Endothelial cell of umbilical vein (primary cell): ENCODE data around the gene BMPR1A. TPM values are rescaled to one million over a fixed set of nuclear protein-coding genes. Genes with fewer than 3 reads are reported as not detected.

Experiments used
- BruUV-seq: library from RNA; stranded (reverse); fragments of 400-500 nt; replicated peaks from 2 replicates; lab custom pipeline; 2021; lab: Mats Ljungman, UMichigan
- CTCF ChIA-PET: fragments of 300-600, 350-600 bp; sonication (Branson Sonifier 250); formaldehyde crosslinking; loops from one replicate; lab custom pipeline; 2021; ENCODE audit warnings: antibody characterized with exemption, inconsistent platforms; lab: Charles Lee
- POLR2A ChIA-PET: fragments of 300-600, 350-600 bp; sonication (Branson Sonifier 250); formaldehyde crosslinking; loops from one replicate; lab custom pipeline; 2021; ENCODE audit warnings: antibody characterized with exemption, inconsistent platforms; lab: Charles Lee
- DNase-seq: peaks from one replicate; pipeline ENCODE4 v3.0.0-alpha.2; 2011; ENCODE audit warnings: low read depth, low spot score
- FAIRE-seq: peaks from 2 replicates; lab custom pipeline; 2011; peaks lifted over from hg19 to GRCh38; lab: Jason Lieb, UNC
- H2AFZ ChIP-seq: 2 replicates; pipeline ENCODE4 v1.6.0; 2012; ENCODE audit warnings: low read depth, low read length, control low read depth, inconsistent platforms
- H3K27ac ChIP-seq: 2 replicates; pipeline ENCODE4 v1.5.1; 2011; ENCODE audit warnings: low read depth, mild to moderate bottlenecking, control low read depth, low read length, moderate library complexity; ENCODE audit not compliant: insufficient read depth
- H3K27me3 ChIP-seq, 2 experiments: 2 replicates each; pipeline versions ENCODE4 v1.6.0 to v1.6.1; 2011; ENCODE audit warnings: low read length in 2 of 2, mixed read lengths in 1 of 2; ENCODE audit not compliant: control insufficient read depth in 2 of 2, insufficient read depth in 2 of 2
- H3K36me3 ChIP-seq, 2 experiments: 2 replicates in 1 of 2; 3 replicates in 1 of 2; pipeline ENCODE4 v1.5.1; 2011; ENCODE audit warnings: low read length in 2 of 2, mild to moderate bottlenecking in 1 of 2, moderate library complexity in 1 of 2; ENCODE audit not compliant: control insufficient read depth in 2 of 2, insufficient read depth in 2 of 2; ENCODE audit errors: extremely low read depth in 1 of 2
- H3K4me1 ChIP-seq: 3 replicates; pipeline ENCODE4 v1.5.1; 2011; ENCODE audit warnings: mild to moderate bottlenecking, low read length; ENCODE audit not compliant: control insufficient read depth, insufficient read depth; ENCODE audit errors: extremely low read depth
- H3K4me2 ChIP-seq: 2 replicates; pipeline ENCODE4 v1.6.1; 2011; ENCODE audit warnings: low read length, control low read depth, mixed read lengths; ENCODE audit not compliant: insufficient read depth
- H3K4me3 ChIP-seq, 3 experiments: fragments of 200-600 bp in 1 of 3; sonication (generic), shearing (Covaris generic) in 1 of 3; replicated peaks in 1 of 3; 2 replicates each; pipeline ENCODE4 v1.5.1; 2011 to 2016; ENCODE audit warnings: control low read depth in 3 of 3, low read length in 3 of 3, mild to moderate bottlenecking in 2 of 3, inconsistent platforms in 1 of 3, low read depth in 1 of 3, moderate library complexity in 1 of 3; ENCODE audit not compliant: insufficient read depth in 1 of 3
- H3K79me2 ChIP-seq: 2 replicates; pipeline ENCODE4 v1.6.0; 2012; ENCODE audit warnings: low read length, inconsistent platforms; ENCODE audit not compliant: control insufficient read depth, insufficient read depth
- H3K9ac ChIP-seq: replicated peaks from 2 replicates; pipeline ENCODE3; 2011; ENCODE audit warnings: low read length, control low read depth; ENCODE audit not compliant: insufficient read depth; ENCODE audit errors: extremely low read depth
- H3K9me1 ChIP-seq: replicated peaks from 3 replicates; pipeline ENCODE4 v1.6.0; 2011; ENCODE audit warnings: mild to moderate bottlenecking, low read length; ENCODE audit not compliant: control insufficient read depth, insufficient read depth; ENCODE audit errors: extremely low read depth
- H3K9me3 ChIP-seq: replicated peaks from 2 replicates; pipeline ENCODE4 v1.5.1; 2012; ENCODE audit warnings: low read length, inconsistent platforms; ENCODE audit not compliant: control insufficient read depth, insufficient read depth
- H4K20me1 ChIP-seq: replicated peaks from 2 replicates; pipeline ENCODE3; 2011; ENCODE audit warnings: mild to moderate bottlenecking, low read length; ENCODE audit not compliant: control insufficient read depth, insufficient read depth; ENCODE audit errors: extremely low read depth
- CTCF ChIP-seq, 2 donors: IDR thresholded peaks; 1 replicate in 1 of 2; 2 replicates in 1 of 2; pipeline ENCODE4 v1.5.1; 2011; ENCODE audit warnings: low read length in 2 of 2, mild to moderate bottlenecking in 2 of 2, moderate library complexity in 2 of 2, control low read depth in 1 of 2, inconsistent platforms in 1 of 2, low read depth in 1 of 2; ENCODE audit not compliant: insufficient read depth in 1 of 2; ENCODE audit errors: extremely low read depth in 1 of 2
- EZH2 ChIP-seq: IDR thresholded peaks from 2 replicates; pipeline ENCODE4 v1.6.1; 2012; ENCODE audit warnings: borderline replicate concordance, low read depth, mild to moderate bottlenecking, moderate library complexity, low read length, inconsistent platforms; ENCODE audit not compliant: severe bottlenecking
- FOS ChIP-seq: IDR thresholded peaks from 2 replicates; pipeline ENCODE4 v1.6.1; 2011; ENCODE audit warnings: mild to moderate bottlenecking, low read length, moderate library complexity, borderline replicate concordance; ENCODE audit not compliant: insufficient read depth
- GATA2 ChIP-seq: IDR thresholded peaks from 2 replicates; pipeline ENCODE4 v1.7.0; 2011; ENCODE audit warnings: low read depth, mild to moderate bottlenecking, moderate library complexity, mixed read lengths, low read length; ENCODE audit not compliant: insufficient read length, insufficient read depth
- JUN ChIP-seq: IDR thresholded peaks from 2 replicates; pipeline ENCODE4 v1.6.1; 2011; ENCODE audit warnings: borderline replicate concordance, low read depth; ENCODE audit not compliant: insufficient read length, insufficient read depth
- MAX ChIP-seq: IDR thresholded peaks from 2 replicates; pipeline ENCODE4 v1.6.1; 2011; ENCODE audit not compliant: insufficient read depth, insufficient read length
- MYC ChIP-seq: IDR thresholded peaks from one replicate; pipeline ENCODE4 v1.6.1; 2011; ENCODE audit warnings: mild to moderate bottlenecking, low read depth, low read length
- POLR2A ChIP-seq: IDR thresholded peaks from 2 replicates; pipeline ENCODE4 v1.6.1; 2012; ENCODE audit warnings: low read depth, mild to moderate bottlenecking, control low read depth, low read length
- POLR2AphosphoS5 ChIP-seq: IDR thresholded peaks from 2 replicates; pipeline ENCODE4 v1.6.1; 2012; ENCODE audit warnings: low read depth, mild to moderate bottlenecking, control low read depth, low read length, moderate library complexity; ENCODE audit not compliant: insufficient read depth
- dilution Hi-C: fragments of 300-500 bp; cut with MboI; formaldehyde crosslinking; loops from one replicate; pipeline ENCODE4 v1.15.0; 2019; ENCODE audit warnings: low sequenced_read_pairs; ENCODE audit not compliant: extremely low pct_ligation_motif_present
- intact Hi-C: fragments of 100-400 bp; cut with micrococcal nuclease; formaldehyde crosslinking; loops from one replicate; pipeline ENCODE4 v1.10.0; 2022
- polyA plus RNA-seq, 4 experiments: library from polyadenylated mRNA; depleted of rRNA in 3 of 4; stranded (reverse) in 3 of 4; unstranded in 1 of 4; fragments of >200 nt; gene quantifications; 2 replicates each; pipeline versions ENCODE4 v1.2.1 to v1.2.3, GENCODE V29; 2011 to 2012; ENCODE audit warnings: missing spikeins in 1 of 4
- total RNA-seq: library from RNA; stranded (reverse); gene quantifications from 2 replicates; pipeline ENCODE4 v1.2.3, GENCODE V29; 2021

BMPR1A gene
- total and polyA plus RNA-seq, 2 donors (not counting 3 experiments of a cell fraction or from before 2014, with no cell fraction given): not detected

- Histone ChIP-seq H2AFZ (no peak overlapping the region), H3K27ac (no peak overlapping the region), H3K9me3 (no peaks in the 10 kb centered on the region), H3K9me1 (no peaks in the 10 kb centered on the region), H3K36me3 (no peaks in the 10 kb centered on the region), H3K79me2 (no peaks in the 10 kb centered on the region), H3K27me3 (peaks cover 19 to 45% of the 10 kb centered on the region in 2 experiments), H3K4me2 (no peak overlapping the region), H4K20me1 (peaks cover 2% of the 10 kb centered on the region), H3K4me3 (no peak overlapping the region), H3K9ac (no peak overlapping the region), H3K4me1 (no peaks in the 10 kb centered on the region)
- no TSS peak for BruUV-seq
- intact Hi-C loops: no loop called here
- POLR2A ChIA-PET: no interaction called here
- CTCF ChIA-PET: no interaction called here
- no peak for FAIRE-seq
- TF ChIP-seq FOS: no peak
- TF ChIP-seq POLR2A: no peak
- no peak for TF ChIP-seq EZH2
- TF ChIP-seq MAX: no peak
- TF ChIP-seq GATA2: no peak
- TF ChIP-seq MYC: no peak
- no peak for TF ChIP-seq CTCF (IDR thresholded peaks at IDR 0.05; ENCODE audit: extremely low read depth in 1 of 2, insufficient read depth in 1 of 2, low read depth in 1 of 2, low read length in 2 of 2)
- TF ChIP-seq JUN: no peak
- no peak for TF ChIP-seq POLR2AphosphoS5
- dilution Hi-C loops: no loop called here
- no peak for DNase-seq
Measured at GRCh38 chr10:86798025-86798424, 41.6 kb downstream of the BMPR1A start.
